ENCODE results near the gene PIAS1.
"Not testable (repeated sequence)": the region's sequence is repeated elsewhere in the genome, so short reads cannot be mapped to it uniquely, and the experiment has no call there.

The PIAS1 gene

DNA sequence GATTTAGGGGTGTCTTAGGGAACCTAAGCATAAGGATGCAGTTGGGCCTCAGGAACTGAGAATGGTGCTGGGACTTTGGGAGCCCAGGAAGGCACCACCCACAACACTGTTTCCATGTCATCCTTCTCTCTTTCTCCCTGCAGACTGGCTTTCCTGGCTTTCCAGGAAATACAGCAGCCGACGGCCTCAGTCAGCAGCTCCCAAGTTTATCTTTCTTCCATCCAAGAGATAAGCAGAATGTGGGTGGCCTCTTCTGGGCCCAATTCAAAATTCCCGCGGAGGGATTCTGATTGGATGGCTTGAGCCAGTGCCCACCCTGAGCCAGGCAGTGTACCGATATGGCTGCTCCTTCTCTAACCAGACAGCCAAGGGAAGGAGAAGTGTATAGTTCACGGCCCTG lies 179.9 kb downstream of the PIAS1 start:
- DNase-seq (ENCODE audit: low read depth, low spot score) = no peak

DNA sequence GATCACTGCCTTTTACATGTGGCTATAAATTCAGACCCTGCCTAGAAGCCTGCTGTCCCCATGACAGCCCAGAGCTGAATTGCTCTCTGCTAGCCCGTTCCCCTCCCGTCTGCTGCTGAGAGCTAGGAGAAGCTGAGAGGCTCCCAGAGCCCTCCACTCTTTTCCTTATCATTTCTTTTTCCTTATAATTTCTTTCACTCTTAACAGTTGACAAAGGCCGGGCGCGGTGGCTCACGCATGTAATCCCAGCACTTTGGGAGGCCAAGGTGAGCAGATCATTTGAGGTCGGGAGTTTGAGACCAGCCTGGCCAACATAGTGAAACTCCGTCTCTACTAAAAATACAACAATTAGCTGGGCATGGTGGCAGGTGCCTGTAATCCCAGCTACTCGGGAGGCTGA lies 180.4 kb downstream of the PIAS1 start:
- DNase-seq (ENCODE audit: low read depth, low spot score) = not testable (repeated sequence)

DNA sequence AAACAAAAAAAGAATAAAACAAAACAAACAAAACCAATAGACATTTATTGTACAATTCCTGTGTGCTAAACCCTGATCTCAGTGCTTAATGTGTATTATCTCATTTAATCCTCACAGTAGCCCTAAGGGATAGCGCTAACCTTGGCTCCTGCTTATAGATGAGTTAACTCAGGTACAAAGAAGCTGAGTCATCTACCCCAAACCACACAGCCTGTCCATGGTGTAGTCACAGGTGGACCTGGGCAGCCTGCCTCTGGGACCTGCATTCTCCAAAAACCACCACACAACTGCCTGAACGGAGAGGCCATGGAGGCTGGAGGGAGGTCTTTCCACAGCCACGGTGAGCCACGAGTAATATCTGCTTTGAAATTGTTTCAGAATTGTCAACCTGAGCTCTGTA lies 180.9 kb downstream of the PIAS1 start:
- no peak for DNase-seq (ENCODE audit: low read depth, low spot score)

DNA sequence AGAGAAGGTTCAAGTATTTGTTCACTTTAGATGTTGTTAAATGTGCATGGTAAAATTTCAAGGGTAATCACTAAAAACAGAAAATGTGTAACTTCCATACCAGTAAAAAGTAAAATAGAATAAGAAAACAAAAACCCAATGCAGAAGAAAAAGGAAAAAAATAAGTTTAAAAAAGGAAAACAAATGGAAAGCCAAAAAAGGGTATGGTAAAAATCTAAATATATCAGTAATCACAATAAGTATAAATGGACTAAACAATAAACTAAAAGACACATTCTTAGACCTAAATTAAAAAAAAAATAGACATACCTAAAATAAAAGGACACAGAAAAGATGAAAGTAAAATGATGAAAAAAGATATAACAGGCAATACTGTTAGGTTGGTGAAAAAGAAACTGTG lies 184.9 kb downstream of the PIAS1 start:
- DNase-seq (ENCODE audit: low read depth, low spot score) = no peak

DNA sequence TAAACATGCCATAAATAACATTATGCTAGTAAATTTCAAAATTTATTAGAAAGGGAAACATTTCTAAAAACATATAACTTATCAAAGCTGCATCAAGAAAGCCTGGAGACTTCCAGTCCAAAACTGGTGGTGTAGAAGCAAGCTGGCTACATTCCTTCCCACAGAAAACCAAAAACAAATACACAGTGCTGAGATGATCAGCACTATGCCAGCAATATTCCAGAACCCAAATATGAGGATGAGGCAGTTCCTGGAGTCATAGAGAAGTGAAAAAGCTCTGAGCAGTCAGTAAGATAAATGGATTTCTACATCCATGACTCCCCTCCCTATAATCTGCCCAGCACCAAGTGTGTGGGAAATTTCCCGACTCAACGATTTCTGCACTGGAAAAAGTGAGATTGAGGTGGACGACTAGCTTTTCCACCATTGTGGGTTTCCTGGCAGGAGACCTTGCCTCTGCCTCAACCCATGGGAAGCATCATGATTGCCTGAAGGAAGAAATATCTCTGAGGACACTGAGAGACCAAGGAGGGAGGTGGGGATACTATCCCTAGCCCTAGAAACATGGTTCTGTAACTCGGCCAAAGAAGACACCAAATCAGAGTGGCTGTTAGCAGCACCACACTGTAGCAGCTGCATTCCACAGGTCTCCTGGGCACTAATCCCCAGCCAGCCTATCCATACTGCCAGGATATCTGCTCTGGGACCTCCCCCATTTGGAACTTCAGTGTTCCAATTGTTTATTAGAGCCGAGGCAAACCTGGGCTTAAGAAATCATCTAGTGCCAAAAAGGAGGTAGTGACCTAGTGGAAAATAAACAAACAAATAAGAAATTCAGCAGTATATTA lies 187.2 kb downstream of the PIAS1 start:
- no peak for DNase-seq (ENCODE audit: low read depth, low spot score)

Measured in brain pericyte (primary cell).